ENCODE results near the gene KRTAP4-1. TPM values are rescaled to one million over a fixed set of nuclear protein-coding genes. Genes with fewer than 3 reads are reported as not detected.
"Not testable (repeated sequence)": the region's sequence is repeated elsewhere in the genome, so short reads cannot be mapped to it uniquely, and the experiment has no call there.

Gene KRTAP4-1
- total RNA-seq (not detected in 2 replicates), polyA plus RNA-seq (not detected in 2 replicates)

DNA sequence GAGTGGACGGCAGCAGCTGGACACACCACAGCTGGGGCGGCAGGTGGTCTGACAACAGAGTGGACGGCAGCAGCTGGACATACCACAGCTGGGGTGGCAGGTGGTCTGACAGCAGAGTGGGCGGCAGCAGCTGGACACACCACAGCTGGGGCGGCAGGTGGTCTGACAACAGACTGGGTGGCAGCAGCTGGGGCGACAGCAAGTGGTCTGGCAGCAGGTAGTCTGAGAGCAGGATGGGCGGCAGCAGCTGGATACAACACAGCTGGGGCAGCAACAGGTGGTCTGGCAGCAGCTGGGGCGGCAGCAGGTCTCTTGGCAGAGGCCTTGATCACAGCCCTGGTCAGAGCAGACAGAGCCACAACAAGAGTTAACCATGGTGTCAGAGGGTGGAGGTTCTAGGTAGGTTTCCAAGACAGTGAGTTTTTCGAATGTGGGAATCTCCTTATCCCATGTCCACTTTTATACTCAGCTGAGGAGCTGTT is at the start of gene KRTAP4-1:
TSS of gene KRTAP4-1 (minus strand) at position 432 of the 482 bp plus-strand sequence. CDS start at position 375, 57 bp downstream.
- no peak within 1 kb of the TSS for H3K4me2 ChIP-seq
- H3K9me2 ChIP-seq (replicated peaks; ENCODE audit: insufficient read depth), result no peaks in the 10 kb centered on the region
- H3K79me2 ChIP-seq, result no peaks in the 10 kb centered on the region
- TF ChIP-seq EZH2phosphoT487 (IDR thresholded peaks at IDR 0.05; ENCODE audit: low read depth, severe bottlenecking, unreplicated experiment) (no peak), EZH2 (IDR thresholded peaks at IDR 0.05; ENCODE audit: borderline replicate concordance) (no peak)
- TF ChIP-seq, protein P1, sequence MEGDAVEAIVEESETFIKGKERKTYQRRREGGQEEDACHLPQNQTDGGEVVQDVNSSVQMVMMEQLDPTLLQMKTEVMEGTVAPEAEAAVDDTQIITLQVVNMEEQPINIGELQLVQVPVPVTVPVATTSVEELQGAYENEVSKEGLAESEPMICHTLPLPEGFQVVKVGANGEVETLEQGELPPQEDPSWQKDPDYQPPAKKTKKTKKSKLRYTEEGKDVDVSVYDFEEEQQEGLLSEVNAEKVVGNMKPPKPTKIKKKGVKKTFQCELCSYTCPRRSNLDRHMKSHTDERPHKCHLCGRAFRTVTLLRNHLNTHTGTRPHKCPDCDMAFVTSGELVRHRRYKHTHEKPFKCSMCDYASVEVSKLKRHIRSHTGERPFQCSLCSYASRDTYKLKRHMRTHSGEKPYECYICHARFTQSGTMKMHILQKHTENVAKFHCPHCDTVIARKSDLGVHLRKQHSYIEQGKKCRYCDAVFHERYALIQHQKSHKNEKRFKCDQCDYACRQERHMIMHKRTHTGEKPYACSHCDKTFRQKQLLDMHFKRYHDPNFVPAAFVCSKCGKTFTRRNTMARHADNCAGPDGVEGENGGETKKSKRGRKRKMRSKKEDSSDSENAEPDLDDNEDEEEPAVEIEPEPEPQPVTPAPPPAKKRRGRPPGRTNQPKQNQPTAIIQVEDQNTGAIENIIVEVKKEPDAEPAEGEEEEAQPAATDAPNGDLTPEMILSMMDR (IDR thresholded peaks at IDR 0.05; ENCODE audit: poor library complexity), result no peak
- no peak within 1 kb of the TSS for H2AFZ ChIP-seq
- H3K27me3 ChIP-seq, result peaks cover 22% of the 10 kb centered on the region
- no peak within 1 kb of the TSS for H3K27ac ChIP-seq
- H4K20me1 ChIP-seq (ENCODE audit: insufficient read depth, poor library complexity, severe bottlenecking), result no peaks in the 10 kb centered on the region
- no peak within 1 kb of the TSS for H3K4me3 ChIP-seq
- peaks cover 3% of the 10 kb centered on the region for H3K4me1 ChIP-seq (ENCODE audit: insufficient read depth)
- no peaks in the 10 kb centered on the region for H3K36me3 ChIP-seq (replicated peaks; ENCODE audit: insufficient read depth, low read depth)
- WGBS (ENCODE audit: low lambda C conversion rate, missing lambda C conversion rate), result 70% methylated on average over 7 of the region's 9 CpGs
- no peak for DNase-seq (ENCODE audit: low spot score)
- no peaks in the 10 kb centered on the region for H3K9me3 ChIP-seq (ENCODE audit: low read depth)

DNA sequence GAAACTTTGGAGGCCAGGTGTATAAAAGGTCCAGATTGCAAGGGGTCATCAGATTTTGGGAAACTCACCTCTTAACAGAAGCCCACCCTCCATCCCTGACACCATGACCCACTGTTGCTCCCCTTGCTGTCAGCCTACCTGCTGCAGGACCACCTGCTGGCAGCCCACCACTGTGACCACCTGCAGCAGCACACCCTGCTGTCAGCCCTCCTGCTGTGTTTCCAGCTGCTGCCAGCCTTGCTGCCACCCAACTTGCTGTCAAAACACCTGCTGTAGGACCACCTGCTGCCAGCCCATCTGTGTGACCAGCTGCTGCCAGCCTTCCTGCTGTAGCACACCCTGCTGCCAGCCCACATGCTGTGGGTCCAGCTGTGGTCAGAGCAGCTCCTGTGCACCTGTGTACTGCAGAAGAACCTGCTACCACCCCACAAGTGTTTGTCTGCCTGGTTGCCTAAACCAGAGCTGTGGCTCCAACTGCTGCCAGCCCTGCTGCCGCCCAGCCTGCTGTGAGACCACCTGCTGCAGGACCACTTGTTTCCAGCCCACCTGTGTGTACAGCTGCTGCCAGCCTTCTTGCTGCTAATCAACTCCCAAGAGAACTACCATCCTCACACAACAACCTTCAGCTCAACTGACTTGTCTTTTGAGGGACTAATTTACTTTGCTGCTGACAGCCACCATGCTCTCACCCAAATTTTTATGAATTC is 47.8 kb upstream of the KRTAP4-1 start, which contains the start of gene KRTAP9-3:
TSS of gene KRTAP9-3 (plus strand) at position 51 of the 707 bp plus-strand sequence. CDS start at position 104, 53 bp downstream.
- not testable (repeated sequence) for H3K9me3 ChIP-seq (ENCODE audit: low read depth); H3K9me2 ChIP-seq (replicated peaks; ENCODE audit: insufficient read depth); DNase-seq (ENCODE audit: low spot score); H2AFZ ChIP-seq; H3K27ac ChIP-seq; H3K4me1 ChIP-seq (ENCODE audit: insufficient read depth); H3K4me2 ChIP-seq; H4K20me1 ChIP-seq (ENCODE audit: insufficient read depth, poor library complexity, severe bottlenecking); H3K79me2 ChIP-seq; H3K4me3 ChIP-seq; H3K36me3 ChIP-seq (replicated peaks; ENCODE audit: insufficient read depth, low read depth)
- peaks cover 28% of the 10 kb centered on the region for H3K27me3 ChIP-seq
- 84% methylated on average over 1 of the region's 1 CpG for WGBS (ENCODE audit: low lambda C conversion rate, missing lambda C conversion rate)

DNA sequence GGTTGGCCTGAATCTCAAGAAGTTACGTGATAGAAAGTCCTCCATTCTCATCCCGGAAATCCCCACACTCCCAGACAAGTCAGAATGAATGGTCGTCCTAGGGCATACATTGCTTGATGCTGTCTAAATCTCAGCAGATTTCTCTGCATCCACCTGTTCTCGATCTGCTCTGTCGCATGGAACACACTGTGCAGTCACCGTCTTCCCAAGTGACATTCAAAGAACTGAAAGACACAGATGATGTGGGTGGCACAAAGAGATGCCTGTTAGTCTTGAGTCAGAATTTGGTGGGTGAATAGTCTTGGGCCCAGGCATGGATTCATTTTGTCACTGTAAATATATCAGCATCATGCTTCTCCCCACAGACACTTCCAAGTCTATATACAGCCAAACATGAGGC is 47.0 kb upstream of the KRTAP4-1 start:
- TF ChIP-seq, protein P1 (IDR thresholded peaks at IDR 0.05; ENCODE audit: poor library complexity), result no peak
- TF ChIP-seq EZH2phosphoT487 (IDR thresholded peaks at IDR 0.05; ENCODE audit: low read depth, severe bottlenecking, unreplicated experiment) (no peak), EZH2 (IDR thresholded peaks at IDR 0.05; ENCODE audit: borderline replicate concordance) (no peak)
- Histone ChIP-seq H3K36me3 (replicated peaks; ENCODE audit: insufficient read depth, low read depth) (no peaks in the 10 kb centered on the region), H3K9me2 (replicated peaks; ENCODE audit: insufficient read depth) (no peaks in the 10 kb centered on the region), H3K4me3 (no peak overlapping the region), H3K4me2 (no peak overlapping the region), H3K4me1 (ENCODE audit: insufficient read depth) (no peaks in the 10 kb centered on the region), H3K79me2 (no peaks in the 10 kb centered on the region), H3K27me3 (peaks cover 28% of the 10 kb centered on the region), H3K27ac (no peak overlapping the region), H2AFZ (no peak overlapping the region), H3K9me3 (ENCODE audit: low read depth) (no peaks in the 10 kb centered on the region), H4K20me1 (ENCODE audit: insufficient read depth, poor library complexity, severe bottlenecking) (no peaks in the 10 kb centered on the region)
- 84% methylated on average over 6 of the region's 6 CpGs for WGBS (ENCODE audit: low lambda C conversion rate, missing lambda C conversion rate)
- DNase-seq (ENCODE audit: low spot score), result no peak

DNA sequence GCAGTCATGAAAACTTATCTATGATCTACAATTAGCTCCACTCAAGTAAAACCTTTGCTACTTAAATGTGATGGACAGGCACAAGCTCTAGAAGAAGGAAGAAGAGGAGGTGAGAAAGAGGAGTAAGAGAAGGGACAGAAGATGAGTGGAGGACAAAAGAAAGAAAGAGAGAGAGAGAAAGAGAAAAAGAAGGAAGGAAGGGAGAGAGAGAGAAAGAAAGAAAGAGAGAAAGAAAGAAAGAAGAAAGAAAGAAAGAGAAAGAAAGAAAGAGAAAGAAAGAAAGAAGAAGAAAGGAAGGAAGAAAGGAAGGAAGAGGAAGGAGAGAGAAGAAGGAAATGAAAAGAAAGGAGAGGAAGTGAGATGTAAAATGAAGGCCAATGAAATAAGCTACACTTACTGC is 45.4 kb upstream of the KRTAP4-1 start:
- no peak overlapping the region for H3K4me3 ChIP-seq
- no peak overlapping the region for H3K4me2 ChIP-seq
- no peaks in the 10 kb centered on the region for H3K9me2 ChIP-seq (replicated peaks; ENCODE audit: insufficient read depth)
- H3K4me1 ChIP-seq (ENCODE audit: insufficient read depth), result no peaks in the 10 kb centered on the region
- no peaks in the 10 kb centered on the region for H4K20me1 ChIP-seq (ENCODE audit: insufficient read depth, poor library complexity, severe bottlenecking)
- H3K36me3 ChIP-seq (replicated peaks; ENCODE audit: insufficient read depth, low read depth), result no peaks in the 10 kb centered on the region
- TF ChIP-seq, protein P1 (IDR thresholded peaks at IDR 0.05; ENCODE audit: poor library complexity), result no peak
- no peak for TF ChIP-seq EZH2 (IDR thresholded peaks at IDR 0.05; ENCODE audit: borderline replicate concordance)
- TF ChIP-seq EZH2phosphoT487 (IDR thresholded peaks at IDR 0.05; ENCODE audit: low read depth, severe bottlenecking, unreplicated experiment), result no peak
- no peak for DNase-seq (ENCODE audit: low spot score)
- no peak overlapping the region for H2AFZ ChIP-seq
- H3K27ac ChIP-seq, result no peak overlapping the region
- no peaks in the 10 kb centered on the region for H3K79me2 ChIP-seq
- H3K27me3 ChIP-seq, result peaks cover 28% of the 10 kb centered on the region
- H3K9me3 ChIP-seq (ENCODE audit: low read depth), result no peaks in the 10 kb centered on the region

DNA sequence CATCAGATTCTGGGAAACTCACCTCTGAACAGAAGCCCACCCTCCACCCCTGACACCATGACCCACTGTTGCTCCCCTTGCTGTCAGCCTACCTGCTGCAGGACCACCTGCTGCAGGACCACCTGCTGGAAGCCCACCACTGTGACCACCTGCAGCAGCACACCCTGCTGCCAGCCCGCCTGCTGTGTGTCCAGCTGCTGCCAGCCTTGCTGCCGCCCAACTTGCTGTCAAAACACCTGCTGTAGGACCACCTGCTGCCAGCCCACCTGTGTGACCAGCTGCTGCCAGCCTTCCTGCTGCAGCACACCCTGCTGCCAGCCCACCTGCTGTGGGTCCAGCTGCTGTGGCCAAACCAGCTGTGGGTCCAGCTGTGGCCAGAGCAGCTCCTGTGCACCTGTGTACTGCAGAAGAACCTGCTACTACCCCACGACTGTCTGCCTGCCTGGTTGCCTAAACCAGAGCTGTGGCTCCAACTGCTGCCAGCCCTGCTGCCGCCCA is 41.9 kb upstream of the KRTAP4-1 start, which contains the start of gene KRTAP9-2:
TSS of gene KRTAP9-2 (plus strand) at position 51 of the 498 bp plus-strand sequence. CDS start at position 58, 7 bp downstream.
- not testable (repeated sequence) for H3K79me2 ChIP-seq; DNase-seq (ENCODE audit: low spot score)
- WGBS (ENCODE audit: low lambda C conversion rate, missing lambda C conversion rate), result 65% methylated on average over 3 of the region's 4 CpGs

More for the DNA sequence above, 41.9 kb upstream of the KRTAP4-1 start, which contains the start of gene KRTAP9-2:
- not testable (repeated sequence) for H3K4me3 ChIP-seq; H3K4me2 ChIP-seq; H2AFZ ChIP-seq; H3K4me1 ChIP-seq (ENCODE audit: insufficient read depth); H3K9me2 ChIP-seq (replicated peaks; ENCODE audit: insufficient read depth); H3K27ac ChIP-seq; H4K20me1 ChIP-seq (ENCODE audit: insufficient read depth, poor library complexity, severe bottlenecking); H3K9me3 ChIP-seq (ENCODE audit: low read depth); H3K36me3 ChIP-seq (replicated peaks; ENCODE audit: insufficient read depth, low read depth)
- peaks cover 11% of the 10 kb centered on the region for H3K27me3 ChIP-seq
